ENCODE data around the gene SPOUT1. TPM values are rescaled to one million over a fixed set of nuclear protein-coding genes. Genes with fewer than 3 reads are reported as not detected.
"Not testable (repeated sequence)": the region's sequence is repeated elsewhere in the genome, so short reads cannot be mapped to it uniquely, and the experiment has no call there.

The SPOUT1 gene
- total and polyA plus RNA-seq, 2 of the 13 experiments (the other 11 are each of a cell fraction or from before 2014, with no cell fraction given) = 39.0 to 45.8 TPM

- no peak for TF ChIP-seq PHF8 (CRISPR knock-in tag; IDR thresholded peaks at IDR 0.05)
These were observed 46.9 kb downstream of the SPOUT1 start (continued) for GRCh38 chr9:128782669-128783068.

- no peaks in the 10 kb centered on the region for H4K20me1 ChIP-seq (ENCODE audit: insufficient read depth, low read length)
- CTCF ChIA-PET (ENCODE audit: low intra/inter-chr PET ratio, low total read pairs) = no interaction called here
- DNase-seq (ENCODE audit: low spot score) (no peak), FAIRE-seq (no peak), ATAC-seq (no peak)
- POLR2A ChIA-PET = interaction anchor here (1.5 kb wide), 1 partner anchor 37 kb away, joined by 3 read pairs; the partner anchor contains the start of gene ENDOG
- in situ Hi-C loops (cut with HindIII; ENCODE audit: extremely low pct_ligation_motif_present, low pct_unique_long_range_greater_than_20kb) = no loop called here
- no peak overlapping the region for H3K27ac ChIP-seq (ENCODE audit: extremely low read length, insufficient read depth, low read length)
- H3K4me3 ChIP-seq (replicated peaks in 1 of 3; ENCODE audit: insufficient read depth in 1 of 3, low read depth in 2 of 3, low read length in 3 of 3) = no peak overlapping the region
- H3K9ac ChIP-seq (ENCODE audit: insufficient read depth, low read depth, low read length) = no peak overlapping the region
- 42% methylated on average over 7 of the region's 7 CpGs for WGBS (ENCODE audit: low lambda C conversion rate)
- TF ChIP-seq ZNF280D (CRISPR knock-in tag; IDR thresholded peaks at IDR 0.05) = peak; percentile 49; the same call in 1 of the 2 replicates
- TF ChIP-seq HDAC2 (CRISPR knock-in tag; IDR thresholded peaks at IDR 0.05) = no peak
- TF ChIP-seq ZNF441 (CRISPR knock-in tag; IDR thresholded peaks at IDR 0.05; ENCODE audit: borderline replicate concordance) = 0 out of 2 replicates have a peak, but pooled peaks have one; percentile 39
- H3K4me2 ChIP-seq (ENCODE audit: low read depth, low read length) = no peak overlapping the region
- no peak overlapping the region for H2AFZ ChIP-seq (ENCODE audit: low read length)
- no peaks in the 10 kb centered on the region for H3K79me2 ChIP-seq (ENCODE audit: insufficient read depth, low read length)
- intact Hi-C loops (cut with micrococcal nuclease; ENCODE audit: unreplicated experiment) = no loop called here
- no peaks in the 10 kb centered on the region for H3K36me3 ChIP-seq (replicated peaks in 1 of 2; ENCODE audit: control insufficient read depth in 1 of 2, insufficient read depth in 2 of 2, low read length in 2 of 2)
- peaks cover 14% of the 10 kb centered on the region for H3K4me1 ChIP-seq (ENCODE audit: insufficient read depth, low read length)
- no TSS peak for BruUV-seq (replicated peaks)
- peaks cover 16% of the 10 kb centered on the region for H3K9me3 ChIP-seq (ENCODE audit: low read length)
- no peaks in the 10 kb centered on the region for H3K27me3 ChIP-seq (ENCODE audit: control insufficient read depth in 1 of 2, insufficient read depth in 2 of 2, low read length in 2 of 2)
These were observed 48.2 kb downstream of the SPOUT1 start for GRCh38 chr9:128781187-128782070.

GRCh38 chr9:128780093-128780492 lies 49.5 kb downstream of the SPOUT1 start:
- in situ Hi-C loops (cut with HindIII; ENCODE audit: extremely low pct_ligation_motif_present, low pct_unique_long_range_greater_than_20kb); H4K20me1 ChIP-seq (ENCODE audit: insufficient read depth, low read length); intact Hi-C loops (cut with micrococcal nuclease; ENCODE audit: unreplicated experiment); H3K79me2 ChIP-seq (ENCODE audit: insufficient read depth, low read length); H3K27me3 ChIP-seq (ENCODE audit: control insufficient read depth in 1 of 2, insufficient read depth in 2 of 2, low read length in 2 of 2); FAIRE-seq; DNase-seq (ENCODE audit: low spot score); H3K4me3 ChIP-seq (replicated peaks in 1 of 3; ENCODE audit: insufficient read depth in 1 of 3, low read depth in 2 of 3, low read length in 3 of 3); H3K9ac ChIP-seq (ENCODE audit: insufficient read depth, low read depth, low read length); POLR2A ChIA-PET; H3K4me2 ChIP-seq (ENCODE audit: low read depth, low read length); H3K36me3 ChIP-seq (replicated peaks in 1 of 2; ENCODE audit: control insufficient read depth in 1 of 2, insufficient read depth in 2 of 2, low read length in 2 of 2); ATAC-seq; CTCF ChIA-PET (ENCODE audit: low intra/inter-chr PET ratio, low total read pairs); H2AFZ ChIP-seq (ENCODE audit: low read length); BruUV-seq (replicated peaks); H3K27ac ChIP-seq (ENCODE audit: extremely low read length, insufficient read depth, low read length): not testable (repeated sequence)
- 88% methylated on average over 11 of the region's 27 CpGs for WGBS (ENCODE audit: low lambda C conversion rate)
- Histone ChIP-seq H3K4me1 (ENCODE audit: insufficient read depth, low read length) (peaks cover 12% of the 10 kb centered on the region), H3K9me3 (ENCODE audit: low read length) (peaks cover 16% of the 10 kb centered on the region)
